ENCODE measurements around the gene NRCAM. TPM values are rescaled to one million over a fixed set of nuclear protein-coding genes. Genes with fewer than 3 reads are reported as not detected.

Gene NRCAM
- total and polyA plus RNA-seq, 10 of the 15 experiments (the other 5 are each of a cell fraction or from before 2014, with no cell fraction given), result 0.30 to 2.0 (median 1.0) TPM

DNA sequence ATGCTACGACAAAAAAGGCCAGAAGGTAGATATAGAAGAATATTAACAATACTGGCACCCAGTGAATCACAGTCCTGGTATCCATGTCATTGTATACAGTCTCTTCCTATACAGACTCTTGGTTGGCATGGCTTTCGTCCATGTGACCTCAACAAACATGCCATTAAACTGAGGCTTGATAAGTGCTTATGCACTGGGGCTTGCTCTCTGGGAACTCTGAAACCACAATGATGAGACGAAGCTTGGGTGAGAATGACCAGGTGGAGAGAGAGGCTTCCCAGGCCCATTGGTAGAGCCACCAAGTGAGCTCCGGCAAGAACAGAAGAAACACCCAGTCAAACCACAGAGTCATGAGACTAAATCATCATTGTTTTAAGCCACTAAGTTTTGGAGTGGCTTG, 36.5 kb upstream of the NRCAM start (continued):
- TF ChIP-seq ZBTB33 (IDR thresholded peaks at IDR 0.05) (no peak), PBX3 (IDR thresholded peaks at IDR 0.05; ENCODE audit: insufficient replicate concordance, low read depth, low read length) (no peak), MYC (IDR thresholded peaks at IDR 0.05; ENCODE audit: insufficient read depth, insufficient read length, insufficient replicate concordance, low read length, severe bottlenecking) (no peak), RB1 (IDR thresholded peaks at IDR 0.05; ENCODE audit: borderline replicate concordance) (no peak), PAX8 (IDR thresholded peaks at IDR 0.05) (no peak)
- TF ChIP-seq, protein P1, sequence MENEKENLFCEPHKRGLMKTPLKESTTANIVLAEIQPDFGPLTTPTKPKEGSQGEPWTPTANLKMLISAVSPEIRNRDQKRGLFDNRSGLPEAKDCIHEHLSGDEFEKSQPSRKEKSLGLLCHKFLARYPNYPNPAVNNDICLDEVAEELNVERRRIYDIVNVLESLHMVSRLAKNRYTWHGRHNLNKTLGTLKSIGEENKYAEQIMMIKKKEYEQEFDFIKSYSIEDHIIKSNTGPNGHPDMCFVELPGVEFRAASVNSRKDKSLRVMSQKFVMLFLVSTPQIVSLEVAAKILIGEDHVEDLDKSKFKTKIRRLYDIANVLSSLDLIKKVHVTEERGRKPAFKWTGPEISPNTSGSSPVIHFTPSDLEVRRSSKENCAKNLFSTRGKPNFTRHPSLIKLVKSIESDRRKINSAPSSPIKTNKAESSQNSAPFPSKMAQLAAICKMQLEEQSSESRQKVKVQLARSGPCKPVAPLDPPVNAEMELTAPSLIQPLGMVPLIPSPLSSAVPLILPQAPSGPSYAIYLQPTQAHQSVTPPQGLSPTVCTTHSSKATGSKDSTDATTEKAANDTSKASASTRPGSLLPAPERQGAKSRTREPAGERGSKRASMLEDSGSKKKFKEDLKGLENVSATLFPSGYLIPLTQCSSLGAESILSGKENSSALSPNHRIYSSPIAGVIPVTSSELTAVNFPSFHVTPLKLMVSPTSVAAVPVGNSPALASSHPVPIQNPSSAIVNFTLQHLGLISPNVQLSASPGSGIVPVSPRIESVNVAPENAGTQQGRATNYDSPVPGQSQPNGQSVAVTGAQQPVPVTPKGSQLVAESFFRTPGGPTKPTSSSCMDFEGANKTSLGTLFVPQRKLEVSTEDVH (IDR thresholded peaks at IDR 0.05; ENCODE audit: low read depth, partially characterized antibody), result no peak
